ENCODE data around the gene DAPL1.

DNA sequence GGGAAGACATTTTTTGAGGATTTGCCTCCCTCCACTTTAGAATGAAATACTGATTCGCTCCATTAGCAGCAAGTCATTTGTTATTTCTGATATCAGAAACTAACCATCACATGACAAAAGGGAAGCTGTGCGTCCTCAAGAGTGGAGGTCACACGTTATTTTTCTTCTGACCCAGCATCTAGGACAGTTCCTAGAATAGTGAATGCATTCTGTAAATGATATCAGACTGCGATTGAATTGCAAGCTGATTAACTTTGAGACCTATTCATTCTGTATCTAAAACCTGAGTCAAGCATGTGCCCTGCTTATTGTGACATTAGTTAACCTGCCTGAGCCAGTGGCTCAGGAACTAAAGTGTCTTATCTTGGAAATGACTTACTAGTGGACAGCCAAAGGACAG, 10.1 kb downstream of the DAPL1 start:
- TF ChIP-seq, protein P1, sequence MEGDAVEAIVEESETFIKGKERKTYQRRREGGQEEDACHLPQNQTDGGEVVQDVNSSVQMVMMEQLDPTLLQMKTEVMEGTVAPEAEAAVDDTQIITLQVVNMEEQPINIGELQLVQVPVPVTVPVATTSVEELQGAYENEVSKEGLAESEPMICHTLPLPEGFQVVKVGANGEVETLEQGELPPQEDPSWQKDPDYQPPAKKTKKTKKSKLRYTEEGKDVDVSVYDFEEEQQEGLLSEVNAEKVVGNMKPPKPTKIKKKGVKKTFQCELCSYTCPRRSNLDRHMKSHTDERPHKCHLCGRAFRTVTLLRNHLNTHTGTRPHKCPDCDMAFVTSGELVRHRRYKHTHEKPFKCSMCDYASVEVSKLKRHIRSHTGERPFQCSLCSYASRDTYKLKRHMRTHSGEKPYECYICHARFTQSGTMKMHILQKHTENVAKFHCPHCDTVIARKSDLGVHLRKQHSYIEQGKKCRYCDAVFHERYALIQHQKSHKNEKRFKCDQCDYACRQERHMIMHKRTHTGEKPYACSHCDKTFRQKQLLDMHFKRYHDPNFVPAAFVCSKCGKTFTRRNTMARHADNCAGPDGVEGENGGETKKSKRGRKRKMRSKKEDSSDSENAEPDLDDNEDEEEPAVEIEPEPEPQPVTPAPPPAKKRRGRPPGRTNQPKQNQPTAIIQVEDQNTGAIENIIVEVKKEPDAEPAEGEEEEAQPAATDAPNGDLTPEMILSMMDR (IDR thresholded peaks at IDR 0.05) = no peak
- no peak for TF ChIP-seq POLR2A (IDR thresholded peaks at IDR 0.05)
